Measurements from ENCODE around the gene IGFL1. TPM values are rescaled to one million over a fixed set of nuclear protein-coding genes. Genes with fewer than 3 reads are reported as not detected.

IGFL1 gene
- total and polyA plus RNA-seq, 2 experiments from 2014 or later: not detected

GRCh38 chr19:46193678-46194077 lies 35.9 kb upstream of the IGFL1 start:
- no peak overlapping the region for H3K4me3 Mint-ChIP-seq
- Histone ChIP-seq H3K36me3 (ENCODE audit: insufficient read depth) (no peaks in the 10 kb centered on the region), H3K4me1 (ENCODE audit: insufficient read depth) (no peaks in the 10 kb centered on the region), H3F3A (replicated peaks; ENCODE audit: low read depth) (no peaks in the 10 kb centered on the region), H4K20me1 (replicated peaks; ENCODE audit: insufficient read depth) (no peaks in the 10 kb centered on the region; the same call in 1 of the 2 replicates), H3K9me2 (ENCODE audit: insufficient read depth) (no peaks in the 10 kb centered on the region), H3K27me3 (ENCODE audit: insufficient read depth) (no peaks in the 10 kb centered on the region), H3K4me3 (no peak overlapping the region), H3K27ac (ENCODE audit: low read depth) (no peak overlapping the region), H2AFZ (no peak overlapping the region), H3K4me2 (no peak overlapping the region), H3K79me2 (replicated peaks; ENCODE audit: insufficient read depth) (no peaks in the 10 kb centered on the region)
- ATAC-seq (no peak), DNase-seq (ENCODE audit: low spot score) (no peak)
- H3K4me1 Mint-ChIP-seq: no peaks in the 10 kb centered on the region
- H3K9me3 Mint-ChIP-seq: no peaks in the 10 kb centered on the region
- no peaks in the 10 kb centered on the region for H3K36me3 Mint-ChIP-seq (ENCODE audit: low read depth)
- TF ChIP-seq CREB1 (CRISPR knock-in tag; IDR thresholded peaks at IDR 0.05; ENCODE audit: low read depth): no peak
- no peak for TF ChIP-seq JUNB (IDR thresholded peaks at IDR 0.05; ENCODE audit: unreplicated experiment)
- no peak for TF ChIP-seq NANOG (IDR thresholded peaks at IDR 0.05; ENCODE audit: borderline replicate concordance)
- TF ChIP-seq REST (IDR thresholded peaks at IDR 0.05; ENCODE audit: unreplicated experiment): no peak
- no peak for TF ChIP-seq ZNF462 (CRISPR knock-in tag; IDR thresholded peaks at IDR 0.05)
- TF ChIP-seq, protein P1, sequence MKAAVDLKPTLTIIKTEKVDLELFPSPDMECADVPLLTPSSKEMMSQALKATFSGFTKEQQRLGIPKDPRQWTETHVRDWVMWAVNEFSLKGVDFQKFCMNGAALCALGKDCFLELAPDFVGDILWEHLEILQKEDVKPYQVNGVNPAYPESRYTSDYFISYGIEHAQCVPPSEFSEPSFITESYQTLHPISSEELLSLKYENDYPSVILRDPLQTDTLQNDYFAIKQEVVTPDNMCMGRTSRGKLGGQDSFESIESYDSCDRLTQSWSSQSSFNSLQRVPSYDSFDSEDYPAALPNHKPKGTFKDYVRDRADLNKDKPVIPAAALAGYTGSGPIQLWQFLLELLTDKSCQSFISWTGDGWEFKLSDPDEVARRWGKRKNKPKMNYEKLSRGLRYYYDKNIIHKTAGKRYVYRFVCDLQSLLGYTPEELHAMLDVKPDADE (IDR thresholded peaks at IDR 0.05): no peak
- no peak for TF ChIP-seq CTCF (conservative IDR thresholded peaks at IDR 0.05; ENCODE audit: low read depth in 2 of 2)
- TF ChIP-seq ZNF331 (CRISPR knock-in tag; IDR thresholded peaks at IDR 0.05; ENCODE audit: low read depth): no peak
- TF ChIP-seq POLR2AphosphoS5 (IDR thresholded peaks at IDR 0.05; ENCODE audit: low read depth): no peak
- TF ChIP-seq EZH2 (IDR thresholded peaks at IDR 0.05; ENCODE audit: low read depth, unreplicated experiment): no peak
- TF ChIP-seq ZNF114 (CRISPR knock-in tag; IDR thresholded peaks at IDR 0.05): no peak
- TF ChIP-seq STAT1 (IDR thresholded peaks at IDR 0.05; ENCODE audit: unreplicated experiment): no peak
- no peak for TF ChIP-seq EZH2phosphoT487 (IDR thresholded peaks at IDR 0.05; ENCODE audit: unreplicated experiment)
- H3K27me3 Mint-ChIP-seq (ENCODE audit: insufficient read depth, low read depth, poor library complexity): peaks cover 6% of the 10 kb centered on the region
- H3K27ac Mint-ChIP-seq: no peak overlapping the region
